NB4 (cell line): ENCODE results near the gene COL23A1.
"Not testable (repeated sequence)": the region's sequence is repeated elsewhere in the genome, so short reads cannot be mapped to it uniquely, and the experiment has no call there.

Experiments used
- DNase-seq: peaks from one replicate; pipeline ENCODE4 v3.0.0; 2010; ENCODE audit warnings: low read depth
- H3K4me3 ChIP-seq: one replicate; pipeline ENCODE4 v1.5.1; 2011; ENCODE audit warnings: mild to moderate bottlenecking, low read depth, low read length, moderate library complexity
- CTCF ChIP-seq: IDR thresholded peaks from one replicate; pipeline ENCODE4 v1.5.1; 2012; ENCODE audit warnings: low read depth, low read length
- MAX ChIP-seq: IDR thresholded peaks from 2 replicates; pipeline ENCODE4 v1.6.1; 2011; ENCODE audit warnings: low read depth, low read length
- MYC ChIP-seq: IDR thresholded peaks from 2 replicates; pipeline ENCODE4 v1.6.1; 2011; ENCODE audit warnings: low read depth, low read length
- POLR2A ChIP-seq: IDR thresholded peaks from 2 replicates; pipeline ENCODE4 v1.6.1; 2011; ENCODE audit warnings: mild to moderate bottlenecking; ENCODE audit not compliant: insufficient read length; ENCODE audit errors: extremely low read depth

COL23A1 gene

GRCh38 chr5:178201221-178201926 lies 388.8 kb downstream of the COL23A1 start:
- DNase-seq: no peak
- no peak overlapping the region for H3K4me3 ChIP-seq
- TF ChIP-seq MYC (no peak), POLR2A (no peak)

GRCh38 chr5:178199581-178200434 lies 390.4 kb downstream of the COL23A1 start:
- DNase-seq: no peak

DNA sequence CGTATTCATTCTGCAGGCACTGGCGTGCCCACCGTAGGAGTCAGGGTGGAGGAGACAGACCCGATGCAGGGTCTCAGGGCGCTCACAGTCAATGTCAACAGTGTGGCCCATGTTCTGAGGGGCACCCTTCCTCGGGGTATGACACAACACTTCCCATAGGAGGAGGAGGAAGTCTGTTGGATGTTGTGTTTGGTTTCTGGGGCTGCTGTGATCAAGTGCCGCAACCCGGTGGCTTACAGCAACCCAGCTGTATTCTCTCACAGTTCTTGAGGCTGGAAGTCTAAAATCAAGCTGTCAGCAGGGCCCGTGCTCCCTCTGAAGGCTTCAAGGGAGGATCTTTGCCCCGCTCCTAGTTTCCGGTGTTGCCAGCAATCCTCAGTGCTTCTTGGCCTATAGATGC lies 391.5 kb downstream of the COL23A1 start:
- DNase-seq: no peak
- H3K4me3 ChIP-seq: no peak overlapping the region

More at GRCh38 chr5:178199581-178200434, 390.4 kb downstream of the COL23A1 start:
- TF ChIP-seq CTCF (no peak), POLR2A (no peak), MYC (no peak), MAX (no peak)
- H3K4me3 ChIP-seq: no peak overlapping the region

GRCh38 chr5:178198151-178198550 lies 392.0 kb downstream of the COL23A1 start:
- not testable (repeated sequence) for DNase-seq, H3K4me3 ChIP-seq

More for the DNA sequence above, 391.5 kb downstream of the COL23A1 start:
- TF ChIP-seq POLR2A (no peak), MAX (no peak), MYC (no peak), CTCF (no peak)

DNA sequence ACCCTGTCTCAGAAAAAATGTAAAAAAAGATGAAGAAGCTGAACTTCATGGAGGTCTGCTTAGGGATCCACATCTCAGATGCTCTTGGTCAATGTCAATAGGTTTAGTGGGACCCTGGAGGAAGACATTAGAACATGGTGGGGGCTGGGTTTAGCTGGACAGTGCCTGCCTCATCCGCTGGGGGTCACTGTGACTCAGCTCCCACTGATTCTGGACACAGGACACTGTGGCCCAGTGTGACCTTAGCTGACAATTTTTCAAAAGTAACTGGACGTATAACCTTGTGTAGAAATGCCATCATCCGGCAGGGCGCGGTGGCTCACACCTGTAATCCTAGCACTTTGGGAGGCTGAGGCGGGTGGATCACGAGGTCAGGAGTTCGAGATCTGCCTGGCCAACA lies 393.2 kb downstream of the COL23A1 start:
- TF ChIP-seq MYC: no peak
- peak; percentile 73 for TF ChIP-seq CTCF
- DNase-seq: no peak
- H3K4me3 ChIP-seq: no peak overlapping the region

GRCh38 chr5:178196281-178196812 lies 393.8 kb downstream of the COL23A1 start:
- DNase-seq: no peak
- no peak for TF ChIP-seq MAX
- TF ChIP-seq CTCF: no peak
- no peak for TF ChIP-seq POLR2A
- no peak for TF ChIP-seq MYC
- H3K4me3 ChIP-seq: no peak overlapping the region

DNA sequence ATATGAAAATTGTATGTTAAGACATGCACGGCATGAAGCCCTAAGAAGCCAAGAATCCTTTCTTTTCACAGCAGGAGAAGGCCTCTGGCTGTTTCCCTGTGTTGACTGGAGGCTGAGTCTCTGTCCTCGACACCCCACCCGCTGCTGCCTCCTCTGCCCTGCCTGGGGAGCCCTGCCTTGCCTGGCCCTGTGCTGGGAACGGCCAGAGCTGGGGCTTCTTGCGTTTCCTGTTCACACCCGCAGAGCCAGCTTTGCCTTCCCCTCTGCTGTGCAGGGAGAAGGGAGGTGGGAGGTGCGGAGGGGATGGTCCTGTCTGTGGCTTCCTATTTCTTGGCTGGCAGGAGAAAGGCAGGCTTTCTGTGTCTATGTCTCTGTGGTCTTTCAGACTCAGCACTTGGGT lies 396.2 kb downstream of the COL23A1 start:
- DNase-seq: peak; percentile 88
- no peak overlapping the region for H3K4me3 ChIP-seq
- no peak for TF ChIP-seq MYC
- no peak for TF ChIP-seq MAX
- TF ChIP-seq CTCF: no peak
- TF ChIP-seq POLR2A: no peak
